ENCODE measurements around the gene NPAS3. TPM values are rescaled to one million over a fixed set of nuclear protein-coding genes. Genes with fewer than 3 reads are reported as not detected.

Gene NPAS3
- total and polyA plus RNA-seq, 2 donors (not counting 1 experiment from before 2014, with no cell fraction given), result 0.10 to 0.50 TPM

GRCh38 chr14:33207467-33208017, 268.9 kb downstream of the NPAS3 start:
- no peak for DNase-seq (ENCODE audit: low read depth in 2 of 2)
- Histone ChIP-seq H3K27me3 (ENCODE audit: control insufficient read depth, insufficient read depth, low read length) (no peaks in the 10 kb centered on the region), H3K27ac (ENCODE audit: insufficient read depth, low read length) (no peak overlapping the region), H3K4me1 (ENCODE audit: control insufficient read depth, extremely low read depth, insufficient read depth, low read length) (no peaks in the 10 kb centered on the region), H3K9me3 (ENCODE audit: control insufficient read depth, insufficient read depth, low read depth, low read length) (no peaks in the 10 kb centered on the region), H3K4me3 (replicated peaks in 1 of 4; ENCODE audit: control extremely low read depth in 1 of 4, insufficient read depth in 1 of 4, low read depth in 3 of 4, low read length in 4 of 4) (no peak overlapping the region), H3K9ac (ENCODE audit: insufficient read depth, low read length) (no peak overlapping the region), H2AFZ (ENCODE audit: low read length) (no peak overlapping the region), H3K79me2 (ENCODE audit: control insufficient read depth, insufficient read depth, low read length) (no peaks in the 10 kb centered on the region), H4K20me1 (ENCODE audit: control insufficient read depth, extremely low read depth, insufficient read depth, low read length) (no peaks in the 10 kb centered on the region), H3K4me2 (ENCODE audit: extremely low read depth, insufficient read depth, low read length) (no peak overlapping the region), H3K36me3 (ENCODE audit: control insufficient read depth, insufficient read depth, low read length) (no peaks in the 10 kb centered on the region)
- TF ChIP-seq EZH2 (IDR thresholded peaks at IDR 0.05; ENCODE audit: low read length, missing control alignments), result no peak
- TF ChIP-seq, protein P1, sequence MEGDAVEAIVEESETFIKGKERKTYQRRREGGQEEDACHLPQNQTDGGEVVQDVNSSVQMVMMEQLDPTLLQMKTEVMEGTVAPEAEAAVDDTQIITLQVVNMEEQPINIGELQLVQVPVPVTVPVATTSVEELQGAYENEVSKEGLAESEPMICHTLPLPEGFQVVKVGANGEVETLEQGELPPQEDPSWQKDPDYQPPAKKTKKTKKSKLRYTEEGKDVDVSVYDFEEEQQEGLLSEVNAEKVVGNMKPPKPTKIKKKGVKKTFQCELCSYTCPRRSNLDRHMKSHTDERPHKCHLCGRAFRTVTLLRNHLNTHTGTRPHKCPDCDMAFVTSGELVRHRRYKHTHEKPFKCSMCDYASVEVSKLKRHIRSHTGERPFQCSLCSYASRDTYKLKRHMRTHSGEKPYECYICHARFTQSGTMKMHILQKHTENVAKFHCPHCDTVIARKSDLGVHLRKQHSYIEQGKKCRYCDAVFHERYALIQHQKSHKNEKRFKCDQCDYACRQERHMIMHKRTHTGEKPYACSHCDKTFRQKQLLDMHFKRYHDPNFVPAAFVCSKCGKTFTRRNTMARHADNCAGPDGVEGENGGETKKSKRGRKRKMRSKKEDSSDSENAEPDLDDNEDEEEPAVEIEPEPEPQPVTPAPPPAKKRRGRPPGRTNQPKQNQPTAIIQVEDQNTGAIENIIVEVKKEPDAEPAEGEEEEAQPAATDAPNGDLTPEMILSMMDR (conservative IDR thresholded peaks at IDR 0.05 in 1 of 2, IDR thresholded peaks at IDR 0.05 in 1 of 2; ENCODE audit: low read depth in 1 of 2, low read length in 2 of 2), result no peak

DNA sequence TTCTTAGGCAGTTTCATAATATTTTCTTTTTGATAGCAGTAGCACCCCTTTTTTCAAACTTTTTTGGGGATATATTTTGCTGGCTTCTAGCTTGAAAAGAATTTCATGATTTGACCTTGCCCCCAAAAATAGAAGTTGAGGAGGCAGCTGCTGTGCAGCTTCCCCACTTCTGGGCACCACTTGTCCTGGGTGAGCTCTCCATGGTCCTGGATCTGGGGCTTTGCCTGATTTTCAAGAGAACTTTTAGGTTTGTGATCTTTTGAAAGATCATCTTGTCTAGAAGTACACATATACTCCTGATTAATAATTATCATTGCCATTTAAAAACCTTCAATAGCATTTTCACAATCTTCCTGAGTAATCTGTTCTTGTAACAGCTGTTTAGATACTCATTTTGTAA, 271.6 kb downstream of the NPAS3 start:
- Histone ChIP-seq H3K9me3 (ENCODE audit: control insufficient read depth, insufficient read depth, low read depth, low read length) (no peaks in the 10 kb centered on the region), H3K27me3 (ENCODE audit: control insufficient read depth, insufficient read depth, low read length) (no peaks in the 10 kb centered on the region), H3K27ac (ENCODE audit: insufficient read depth, low read length) (no peak overlapping the region), H3K9ac (ENCODE audit: insufficient read depth, low read length) (no peak overlapping the region), H3K36me3 (ENCODE audit: control insufficient read depth, insufficient read depth, low read length) (no peaks in the 10 kb centered on the region), H4K20me1 (ENCODE audit: control insufficient read depth, extremely low read depth, insufficient read depth, low read length) (no peaks in the 10 kb centered on the region), H3K4me3 (replicated peaks in 1 of 4; ENCODE audit: control extremely low read depth in 1 of 4, insufficient read depth in 1 of 4, low read depth in 3 of 4, low read length in 4 of 4) (no peak overlapping the region), H3K4me2 (ENCODE audit: extremely low read depth, insufficient read depth, low read length) (no peak overlapping the region), H3K79me2 (ENCODE audit: control insufficient read depth, insufficient read depth, low read length) (no peaks in the 10 kb centered on the region), H2AFZ (ENCODE audit: low read length) (no peak overlapping the region), H3K4me1 (ENCODE audit: control insufficient read depth, extremely low read depth, insufficient read depth, low read length) (no peaks in the 10 kb centered on the region)
- TF ChIP-seq, protein P1 (conservative IDR thresholded peaks at IDR 0.05 in 1 of 2, IDR thresholded peaks at IDR 0.05 in 1 of 2; ENCODE audit: low read depth in 1 of 2, low read length in 2 of 2), result no peak
- no peak for TF ChIP-seq EZH2 (IDR thresholded peaks at IDR 0.05; ENCODE audit: low read length, missing control alignments)
- peak; percentile 30 to 42 for DNase-seq (ENCODE audit: low read depth in 2 of 2)

GRCh38 chr14:33218026-33218425, 279.3 kb downstream of the NPAS3 start:
- Histone ChIP-seq H3K36me3 (ENCODE audit: control insufficient read depth, insufficient read depth, low read length) (no peaks in the 10 kb centered on the region), H3K4me2 (ENCODE audit: extremely low read depth, insufficient read depth, low read length) (no peak overlapping the region), H3K27ac (ENCODE audit: insufficient read depth, low read length) (no peak overlapping the region), H3K79me2 (ENCODE audit: control insufficient read depth, insufficient read depth, low read length) (no peaks in the 10 kb centered on the region), H3K4me3 (replicated peaks in 1 of 4; ENCODE audit: control extremely low read depth in 1 of 4, insufficient read depth in 1 of 4, low read depth in 3 of 4, low read length in 4 of 4) (no peak overlapping the region), H3K4me1 (ENCODE audit: control insufficient read depth, extremely low read depth, insufficient read depth, low read length) (no peaks in the 10 kb centered on the region), H4K20me1 (ENCODE audit: control insufficient read depth, extremely low read depth, insufficient read depth, low read length) (no peaks in the 10 kb centered on the region), H3K9ac (ENCODE audit: insufficient read depth, low read length) (no peak overlapping the region), H3K9me3 (ENCODE audit: control insufficient read depth, insufficient read depth, low read depth, low read length) (no peaks in the 10 kb centered on the region), H2AFZ (ENCODE audit: low read length) (no peak overlapping the region), H3K27me3 (ENCODE audit: control insufficient read depth, insufficient read depth, low read length) (no peaks in the 10 kb centered on the region)
- TF ChIP-seq, protein P1 (conservative IDR thresholded peaks at IDR 0.05 in 1 of 2, IDR thresholded peaks at IDR 0.05 in 1 of 2; ENCODE audit: low read depth in 1 of 2, low read length in 2 of 2), result no peak
- TF ChIP-seq EZH2 (IDR thresholded peaks at IDR 0.05; ENCODE audit: low read length, missing control alignments), result no peak
- DNase-seq (ENCODE audit: low read depth in 2 of 2), result no peak
